Measurements from ENCODE around the gene PDE8A.

GRCh38 chr15:84996055-84996454, 14.4 kb downstream of the PDE8A start:
- TF ChIP-seq, protein P1, sequence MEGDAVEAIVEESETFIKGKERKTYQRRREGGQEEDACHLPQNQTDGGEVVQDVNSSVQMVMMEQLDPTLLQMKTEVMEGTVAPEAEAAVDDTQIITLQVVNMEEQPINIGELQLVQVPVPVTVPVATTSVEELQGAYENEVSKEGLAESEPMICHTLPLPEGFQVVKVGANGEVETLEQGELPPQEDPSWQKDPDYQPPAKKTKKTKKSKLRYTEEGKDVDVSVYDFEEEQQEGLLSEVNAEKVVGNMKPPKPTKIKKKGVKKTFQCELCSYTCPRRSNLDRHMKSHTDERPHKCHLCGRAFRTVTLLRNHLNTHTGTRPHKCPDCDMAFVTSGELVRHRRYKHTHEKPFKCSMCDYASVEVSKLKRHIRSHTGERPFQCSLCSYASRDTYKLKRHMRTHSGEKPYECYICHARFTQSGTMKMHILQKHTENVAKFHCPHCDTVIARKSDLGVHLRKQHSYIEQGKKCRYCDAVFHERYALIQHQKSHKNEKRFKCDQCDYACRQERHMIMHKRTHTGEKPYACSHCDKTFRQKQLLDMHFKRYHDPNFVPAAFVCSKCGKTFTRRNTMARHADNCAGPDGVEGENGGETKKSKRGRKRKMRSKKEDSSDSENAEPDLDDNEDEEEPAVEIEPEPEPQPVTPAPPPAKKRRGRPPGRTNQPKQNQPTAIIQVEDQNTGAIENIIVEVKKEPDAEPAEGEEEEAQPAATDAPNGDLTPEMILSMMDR (IDR thresholded peaks at IDR 0.05), result no peak
- TF ChIP-seq POLR2A (IDR thresholded peaks at IDR 0.05), result no peak
